HFFc6 (cell line): ENCODE data around the gene RXRG. TPM values are rescaled to one million over a fixed set of nuclear protein-coding genes. Genes with fewer than 3 reads are reported as not detected.
"Not testable (repeated sequence)": the region's sequence is repeated elsewhere in the genome, so short reads cannot be mapped to it uniquely, and the experiment has no call there.

Experiments
- DNase-seq: peaks from one replicate; pipeline ENCODE4 v3.0.0-alpha.2; 2018
- H3K27ac Mint-ChIP-seq: 2 replicates; pipeline ENCODE4 v1.8.0; 2020; ENCODE audit warnings: mild to moderate bottlenecking, mixed read lengths
- H3K27me3 Mint-ChIP-seq: 2 replicates; pipeline ENCODE4 v1.8.0; 2021; ENCODE audit warnings: mild to moderate bottlenecking, moderate library complexity, mixed read lengths; ENCODE audit not compliant: insufficient read depth
- H3K36me3 Mint-ChIP-seq: 2 replicates; pipeline ENCODE4 v1.8.0; 2021; ENCODE audit warnings: low read depth, mixed read lengths
- H3K4me1 Mint-ChIP-seq: 2 replicates; pipeline ENCODE4 v1.8.0; 2020; ENCODE audit warnings: low read depth, mixed read lengths
- H3K4me3 Mint-ChIP-seq: 2 replicates; pipeline ENCODE4 v1.8.0; 2020; ENCODE audit warnings: mild to moderate bottlenecking, moderate library complexity, mixed read lengths
- H3K9me3 Mint-ChIP-seq: 2 replicates; pipeline ENCODE4 v1.8.0; 2020; ENCODE audit warnings: mild to moderate bottlenecking, mixed read lengths
- CTCF ChIP-seq: fragments of 200-600 bp; sonication (generic); IDR thresholded peaks from 2 replicates; pipeline ENCODE4 v1.5.0; 2021; ENCODE audit warnings: antibody characterized with exemption, mild to moderate bottlenecking
- total RNA-seq, 6 experiments: library from RNA; stranded (reverse); fragmentation: NEBNext Ultra II Directional; extraction: Animal tissue kit (Norgen Biotek cat#: 25700); gene quantifications; 2 replicates in 1 of 6; 3 replicates in 5 of 6; pipeline ENCODE4 v1.2.3, GENCODE V29; 2021

Gene RXRG
- total RNA-seq, 6 experiments from 2014 or later = not detected

GRCh38 chr1:165474196-165474595, 29.3 kb upstream of the RXRG start:
- no peaks in the 10 kb centered on the region for H3K36me3 Mint-ChIP-seq
- no peak overlapping the region for H3K27ac Mint-ChIP-seq
- no peaks in the 10 kb centered on the region for H3K9me3 Mint-ChIP-seq
- H3K27me3 Mint-ChIP-seq = peaks cover 11% of the 10 kb centered on the region
- no peaks in the 10 kb centered on the region for H3K4me1 Mint-ChIP-seq
- no peak overlapping the region for H3K4me3 Mint-ChIP-seq
- DNase-seq = no peak
- no peak for TF ChIP-seq CTCF

- Mint-ChIP-seq H3K9me3 (no peaks in the 10 kb centered on the region), H3K4me3 (no peak overlapping the region), H3K36me3 (no peaks in the 10 kb centered on the region), H3K27me3 (peaks cover 9% of the 10 kb centered on the region), H3K4me1 (no peaks in the 10 kb centered on the region), H3K27ac (no peak overlapping the region)
- DNase-seq = no peak
- TF ChIP-seq CTCF = no peak
Observed at GRCh38 chr1:165473081-165473480, 28.2 kb upstream of the RXRG start.

GRCh38 chr1:165468726-165469249, 23.9 kb upstream of the RXRG start:
- DNase-seq = no peak
- Mint-ChIP-seq H3K27ac (no peak overlapping the region), H3K27me3 (peaks cover 8% of the 10 kb centered on the region), H3K9me3 (no peaks in the 10 kb centered on the region), H3K36me3 (no peaks in the 10 kb centered on the region), H3K4me1 (no peaks in the 10 kb centered on the region), H3K4me3 (no peak overlapping the region)
- TF ChIP-seq CTCF = no peak

GRCh38 chr1:165468253-165468652, 23.3 kb upstream of the RXRG start:
- H3K27me3 Mint-ChIP-seq = peaks cover 8% of the 10 kb centered on the region
- no peak overlapping the region for H3K27ac Mint-ChIP-seq
- H3K36me3 Mint-ChIP-seq = no peaks in the 10 kb centered on the region
- no peaks in the 10 kb centered on the region for H3K4me1 Mint-ChIP-seq
- H3K9me3 Mint-ChIP-seq = no peaks in the 10 kb centered on the region
- DNase-seq = no peak
- no peak for TF ChIP-seq CTCF
- no peak overlapping the region for H3K4me3 Mint-ChIP-seq

GRCh38 chr1:165467706-165468105, 22.8 kb upstream of the RXRG start:
- no peaks in the 10 kb centered on the region for H3K9me3 Mint-ChIP-seq
- H3K4me3 Mint-ChIP-seq = no peak overlapping the region
- H3K36me3 Mint-ChIP-seq = no peaks in the 10 kb centered on the region
- no peak for DNase-seq
- H3K27ac Mint-ChIP-seq = no peak overlapping the region
- no peak for TF ChIP-seq CTCF
- peaks cover 6% of the 10 kb centered on the region for H3K27me3 Mint-ChIP-seq
- H3K4me1 Mint-ChIP-seq = no peaks in the 10 kb centered on the region

GRCh38 chr1:165463978-165464377, 19.1 kb upstream of the RXRG start:
- Mint-ChIP-seq H3K27ac (no peak overlapping the region), H3K36me3 (no peaks in the 10 kb centered on the region)

GRCh38 chr1:165459683-165460082, 14.8 kb upstream of the RXRG start:
- DNase-seq, H3K36me3 Mint-ChIP-seq, H3K4me3 Mint-ChIP-seq, H3K27ac Mint-ChIP-seq, H3K4me1 Mint-ChIP-seq, H3K9me3 Mint-ChIP-seq, H3K27me3 Mint-ChIP-seq: not testable (repeated sequence)

More at GRCh38 chr1:165463978-165464377, 19.1 kb upstream of the RXRG start:
- peaks cover 3% of the 10 kb centered on the region for H3K27me3 Mint-ChIP-seq
- no peaks in the 10 kb centered on the region for H3K4me1 Mint-ChIP-seq
- no peaks in the 10 kb centered on the region for H3K9me3 Mint-ChIP-seq
- no peak overlapping the region for H3K4me3 Mint-ChIP-seq
- no peak for DNase-seq
- TF ChIP-seq CTCF = no peak
